H1 (cell line): ENCODE results near the gene HTR4. TPM values are rescaled to one million over a fixed set of nuclear protein-coding genes. Genes with fewer than 3 reads are reported as not detected.
A peak's percentile ranks its signal among the peaks of the same experiment; 100 is the strongest.

Experiments used
- CHD7 ChIP-seq: fragments of 300-600 bp; sonication (generic); IDR thresholded peaks from 2 replicates; pipeline ENCODE4 v1.7.1; 2012; ENCODE audit warnings: low read length, moderate library complexity, mild to moderate bottlenecking, inconsistent platforms; ENCODE audit not compliant: insufficient replicate concordance
- MAFK ChIP-seq: IDR thresholded peaks from 2 replicates; pipeline ENCODE4 v1.6.1; 2012; ENCODE audit warnings: low read depth, mild to moderate bottlenecking, improper control_type of control experiment, low read length
- YY1 ChIP-seq: IDR thresholded peaks from 2 replicates; pipeline ENCODE4 v1.6.1; 2011; ENCODE audit warnings: low read depth, mild to moderate bottlenecking, low read length
- polyA plus RNA-seq, 7 experiments: library from polyadenylated mRNA; depleted of rRNA in 3 of 7; stranded (reverse) in 5 of 7; unstranded in 2 of 7; fragments of >200 nt in 5 of 7; fragments of 200-250 nt in 2 of 7; gene quantifications; 1 replicate in 5 of 7; 2 replicates in 1 of 7; 4 replicates in 1 of 7; pipeline versions ENCODE4 v1.2.1 to v1.2.3, GENCODE V29; 2011 to 2013; ENCODE audit warnings: missing spikeins in 2 of 7, mixed read lengths in 2 of 7
- total RNA-seq: library from RNA; stranded (reverse); fragmentation: NEBNext Ultra II Directional; extraction: Animal tissue kit (Norgen Biotek cat#: 25700); gene quantifications from 2 replicates; pipeline ENCODE4 v1.2.1, GENCODE V29; 2021

Gene HTR4
- total and polyA plus RNA-seq, 2 of the 8 experiments (the other 6 are each of a cell fraction or from before 2014, with no cell fraction given), result not detected

- peak; percentile 98 for TF ChIP-seq CHD7
- peak; percentile 37; the same call in 1 of the 2 replicates for TF ChIP-seq MAFK
- TF ChIP-seq YY1, result no peak
These were observed 42.1 kb upstream of the HTR4 start (continued) for GRCh38 chr5:148696187-148697036.
